ENCODE results near the gene CHPF2.

The CHPF2 gene

DNA sequence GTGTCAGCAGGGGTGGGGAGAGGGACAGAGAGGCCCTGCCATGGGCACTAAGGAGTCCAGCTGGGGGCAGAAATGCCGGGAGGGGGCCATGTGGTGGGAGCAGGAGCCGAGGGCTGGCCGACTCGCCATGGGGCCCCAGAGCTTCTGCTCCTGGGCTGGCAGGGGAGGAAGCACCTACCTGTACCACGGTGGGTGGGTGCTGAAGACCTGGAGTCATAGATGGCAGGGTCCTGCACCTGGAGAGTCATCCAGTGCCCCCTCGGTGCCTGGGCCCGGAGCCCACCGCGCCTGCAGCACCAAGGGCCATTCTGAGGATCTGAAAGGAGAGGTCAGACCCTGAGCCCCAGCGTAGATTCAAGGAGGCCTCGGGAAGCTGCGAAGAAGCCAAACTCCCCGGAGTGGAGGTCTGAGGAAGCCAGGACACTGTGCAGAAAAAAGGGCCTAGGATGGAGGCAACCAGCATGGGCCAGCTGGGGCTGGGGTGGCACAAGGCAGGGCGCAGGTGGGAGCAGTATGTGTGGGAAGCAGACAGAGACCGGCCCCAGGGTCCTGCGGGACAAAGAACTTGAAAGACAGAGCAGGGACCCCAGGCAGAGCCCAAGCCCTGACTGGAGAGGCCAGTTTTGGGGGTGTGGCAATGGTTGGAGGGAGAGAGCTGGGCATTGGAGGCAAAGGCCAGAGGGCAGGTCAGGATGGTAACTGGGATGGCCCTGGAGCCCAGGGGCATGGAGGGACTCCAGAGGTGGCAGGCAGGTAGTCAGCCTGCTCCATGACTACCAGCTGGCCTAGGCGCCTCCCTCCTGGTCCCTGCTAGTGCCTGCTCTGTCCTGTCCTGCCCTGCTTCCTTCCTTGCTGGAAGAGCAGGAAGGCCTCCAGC, 42.9 kb downstream of the CHPF2 start:
- FAIRE-seq (no peak), DNase-seq (ENCODE audit: insufficient read length, low spot score) (no peak)
- TF ChIP-seq, protein P1, sequence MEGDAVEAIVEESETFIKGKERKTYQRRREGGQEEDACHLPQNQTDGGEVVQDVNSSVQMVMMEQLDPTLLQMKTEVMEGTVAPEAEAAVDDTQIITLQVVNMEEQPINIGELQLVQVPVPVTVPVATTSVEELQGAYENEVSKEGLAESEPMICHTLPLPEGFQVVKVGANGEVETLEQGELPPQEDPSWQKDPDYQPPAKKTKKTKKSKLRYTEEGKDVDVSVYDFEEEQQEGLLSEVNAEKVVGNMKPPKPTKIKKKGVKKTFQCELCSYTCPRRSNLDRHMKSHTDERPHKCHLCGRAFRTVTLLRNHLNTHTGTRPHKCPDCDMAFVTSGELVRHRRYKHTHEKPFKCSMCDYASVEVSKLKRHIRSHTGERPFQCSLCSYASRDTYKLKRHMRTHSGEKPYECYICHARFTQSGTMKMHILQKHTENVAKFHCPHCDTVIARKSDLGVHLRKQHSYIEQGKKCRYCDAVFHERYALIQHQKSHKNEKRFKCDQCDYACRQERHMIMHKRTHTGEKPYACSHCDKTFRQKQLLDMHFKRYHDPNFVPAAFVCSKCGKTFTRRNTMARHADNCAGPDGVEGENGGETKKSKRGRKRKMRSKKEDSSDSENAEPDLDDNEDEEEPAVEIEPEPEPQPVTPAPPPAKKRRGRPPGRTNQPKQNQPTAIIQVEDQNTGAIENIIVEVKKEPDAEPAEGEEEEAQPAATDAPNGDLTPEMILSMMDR (IDR thresholded peaks at IDR 0.05; ENCODE audit: insufficient read depth, missing control alignments), result no peak

DNA sequence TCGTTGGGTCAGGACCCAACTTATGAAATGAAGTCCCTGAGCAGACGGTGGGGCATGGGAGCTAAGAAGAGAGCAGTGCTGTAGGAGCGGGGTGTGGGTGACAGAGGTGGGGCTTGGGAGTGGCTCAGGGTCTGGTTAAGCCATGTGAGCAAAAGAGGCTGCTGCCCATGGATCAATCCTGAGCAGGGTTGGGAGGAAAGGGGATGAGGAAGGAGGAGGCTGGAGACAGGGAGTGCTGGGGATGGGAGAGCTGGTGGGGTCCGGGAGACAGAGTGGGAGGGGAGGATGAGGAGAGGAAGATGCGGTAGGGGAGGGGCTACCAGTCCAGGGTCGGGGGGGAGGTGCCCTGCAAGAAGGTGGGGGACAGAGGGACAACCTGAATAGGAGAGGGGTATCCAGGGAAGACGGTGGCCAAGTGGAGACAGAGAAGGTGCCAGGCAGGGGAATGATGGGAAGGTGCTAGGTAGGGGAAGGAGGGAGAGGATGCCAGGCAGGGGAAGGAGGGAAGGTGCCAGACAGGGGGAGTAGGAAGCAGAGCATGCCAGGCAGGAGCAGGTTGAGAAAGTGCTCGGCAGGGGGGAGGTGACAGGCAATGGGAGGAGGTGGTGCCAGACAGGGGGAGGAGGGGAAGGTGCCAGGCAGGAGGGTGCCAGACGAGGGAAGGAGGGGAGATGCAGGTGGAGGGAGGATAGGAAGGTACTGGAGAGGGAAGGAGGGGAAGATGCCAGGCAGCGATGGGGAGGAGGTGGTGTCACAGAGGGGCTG, 43.7 kb downstream of the CHPF2 start:
- no peak for FAIRE-seq
- TF ChIP-seq, protein P1 (IDR thresholded peaks at IDR 0.05; ENCODE audit: insufficient read depth, missing control alignments), result no peak
- DNase-seq (ENCODE audit: insufficient read length, low spot score), result no peak

DNA sequence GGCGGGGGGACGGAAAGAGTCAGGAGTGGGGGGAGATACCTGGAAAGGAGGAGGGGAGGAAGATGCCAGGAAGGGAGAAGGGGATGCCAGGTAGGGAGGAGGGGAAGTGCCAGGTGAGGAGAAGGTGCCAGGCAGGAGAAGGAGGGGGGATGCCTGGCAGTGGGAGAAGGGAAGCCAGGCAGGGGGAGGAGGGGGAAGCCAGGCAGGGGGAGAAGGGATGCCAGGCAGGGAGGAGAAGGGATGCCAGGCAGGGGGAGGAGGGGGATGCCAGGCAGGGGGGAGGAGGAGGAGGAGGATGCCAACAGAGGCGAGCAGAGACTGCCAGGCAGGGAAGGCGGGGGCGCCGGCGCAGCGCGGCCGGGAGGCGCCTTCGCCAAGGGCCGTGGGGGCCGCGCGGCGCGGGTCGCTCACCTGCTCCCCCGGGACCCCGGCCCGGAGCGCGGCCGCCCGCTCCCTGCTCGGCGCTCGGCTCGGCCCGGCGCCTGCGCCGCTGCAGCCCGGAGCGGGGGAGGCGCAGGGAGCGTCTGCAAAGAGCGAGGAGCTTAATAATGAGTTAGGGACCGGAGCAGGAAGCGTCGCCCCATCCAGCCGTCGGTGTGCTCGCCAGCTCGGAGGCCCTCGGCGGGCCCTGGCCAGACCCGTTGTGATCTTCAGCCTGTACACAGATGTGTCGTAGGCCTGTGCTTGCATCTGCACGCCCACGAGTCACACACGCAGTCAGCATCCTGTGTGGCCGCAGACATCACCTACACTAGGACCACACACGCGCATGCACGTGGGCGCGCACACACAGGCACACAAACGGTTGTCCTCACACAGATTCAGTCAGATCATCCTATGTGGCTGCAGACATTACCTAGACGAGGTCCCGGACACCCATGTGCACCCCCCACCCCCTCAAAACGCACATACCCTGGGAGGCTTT, 44.6 kb downstream of the CHPF2 start:
- DNase-seq (ENCODE audit: insufficient read length, low spot score) (peak; percentile 78), FAIRE-seq (no peak)
- TF ChIP-seq, protein P1 (IDR thresholded peaks at IDR 0.05; ENCODE audit: insufficient read depth, missing control alignments), result no peak

DNA sequence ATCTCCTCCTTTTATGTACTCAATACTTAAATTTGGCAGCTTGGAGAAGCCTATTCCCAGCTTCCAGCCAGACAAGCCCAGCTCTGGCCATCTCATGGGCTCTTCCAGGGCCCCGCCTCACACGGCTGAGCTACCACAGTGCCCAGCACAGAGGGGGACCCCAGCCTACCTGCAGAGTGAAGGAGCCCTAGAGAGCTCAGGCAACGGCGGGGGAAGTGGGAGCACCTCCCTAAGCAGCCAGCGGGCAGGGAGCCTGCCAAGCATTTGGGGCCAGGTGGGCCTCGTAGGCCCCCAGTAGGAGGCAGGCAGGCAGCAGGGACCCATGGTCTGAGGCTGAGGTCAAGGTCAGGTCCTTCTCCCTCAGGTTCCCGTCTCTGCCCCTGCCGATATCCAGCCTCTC, 45.3 kb downstream of the CHPF2 start:
- DNase-seq (ENCODE audit: insufficient read length, low spot score) (no peak), FAIRE-seq (no peak)
- TF ChIP-seq, protein P1 (IDR thresholded peaks at IDR 0.05; ENCODE audit: insufficient read depth, missing control alignments), result no peak

DNA sequence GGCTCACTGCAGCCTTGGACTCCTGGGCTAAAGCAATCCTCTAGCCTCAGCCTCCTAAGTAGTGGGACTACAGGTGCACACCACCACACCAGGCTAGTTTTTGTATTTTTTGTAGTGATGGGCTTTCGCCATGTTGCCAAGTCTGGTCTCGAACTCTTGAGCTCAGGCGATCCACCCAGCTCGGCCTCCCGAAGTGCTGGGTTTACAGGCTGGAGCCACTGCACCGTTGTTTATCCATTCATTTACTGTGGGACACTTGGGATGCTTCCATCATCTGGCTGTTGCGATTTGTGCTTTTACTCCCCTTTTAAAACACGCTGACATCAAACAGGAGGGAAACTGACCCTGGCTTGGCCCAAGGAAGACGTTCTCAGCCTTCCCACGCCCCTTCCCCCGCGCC, 46.7 kb downstream of the CHPF2 start:
- FAIRE-seq, result no peak
- TF ChIP-seq, protein P1 (IDR thresholded peaks at IDR 0.05; ENCODE audit: insufficient read depth, missing control alignments), result no peak

DNA sequence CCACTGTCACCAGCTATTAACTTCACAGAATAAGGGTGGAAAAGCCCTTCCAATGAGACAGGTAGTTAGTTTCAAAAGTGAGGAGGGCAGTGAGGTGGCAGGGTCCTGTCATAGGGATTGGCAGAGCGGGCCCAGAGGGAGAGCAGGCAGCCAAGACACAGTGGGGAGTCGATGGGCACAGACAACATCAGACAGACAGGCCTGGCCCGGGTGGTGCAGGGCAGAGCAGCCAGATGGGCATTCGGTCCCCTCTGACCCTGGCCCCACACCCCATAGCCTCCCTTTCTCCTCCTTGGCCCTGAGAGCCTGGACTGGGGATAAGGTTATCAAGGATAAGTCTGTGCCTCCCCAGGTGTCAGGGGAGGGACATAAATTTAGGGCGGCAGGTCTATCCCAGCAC, 47.6 kb downstream of the CHPF2 start:
- FAIRE-seq (no peak), DNase-seq (ENCODE audit: insufficient read length, low spot score) (no peak)
- TF ChIP-seq, protein P1 (IDR thresholded peaks at IDR 0.05; ENCODE audit: insufficient read depth, missing control alignments), result no peak

More for the DNA sequence above, 46.7 kb downstream of the CHPF2 start:
- DNase-seq (ENCODE audit: insufficient read length, low spot score), result no peak

Data from D721Med (cell line).